Measurements from ENCODE around the gene MYLIP. TPM values are rescaled to one million over a fixed set of nuclear protein-coding genes. Genes with fewer than 3 reads are reported as not detected.

Gene MYLIP
- total and polyA plus RNA-seq, 2 donors (not counting 1 experiment from before 2014, with no cell fraction given), result 2.5 to 7.6 TPM

DNA sequence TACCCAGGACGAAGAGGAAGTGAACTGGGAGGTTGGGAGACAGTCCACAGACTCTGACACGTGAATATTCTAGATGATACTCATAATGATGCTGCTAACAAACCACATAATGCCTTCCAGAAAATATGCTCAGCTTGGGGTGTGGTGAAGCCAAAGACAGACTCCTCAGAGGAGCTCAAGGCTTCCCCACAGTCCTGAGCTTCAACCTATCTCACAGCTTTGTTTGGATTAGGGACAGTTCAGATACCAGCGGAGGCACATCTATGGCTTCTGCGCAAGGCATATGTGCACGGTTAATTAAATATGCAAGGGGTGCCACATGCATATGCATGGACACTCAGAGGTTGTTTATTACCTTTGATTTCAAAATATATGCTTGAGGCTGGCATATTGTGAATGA lies 30.7 kb upstream of the MYLIP start:
- Histone ChIP-seq H3K79me2 (ENCODE audit: control insufficient read depth, insufficient read depth, low read length) (no peaks in the 10 kb centered on the region), H2AFZ (ENCODE audit: low read length) (no peak overlapping the region), H3K27ac (ENCODE audit: insufficient read depth, low read length) (no peak overlapping the region), H3K4me3 (replicated peaks in 1 of 4; ENCODE audit: control extremely low read depth in 1 of 4, insufficient read depth in 1 of 4, low read depth in 3 of 4, low read length in 4 of 4) (no peak overlapping the region), H3K4me2 (ENCODE audit: extremely low read depth, insufficient read depth, low read length) (no peak overlapping the region), H3K4me1 (ENCODE audit: control insufficient read depth, extremely low read depth, insufficient read depth, low read length) (no peaks in the 10 kb centered on the region), H3K36me3 (ENCODE audit: control insufficient read depth, insufficient read depth, low read length) (no peaks in the 10 kb centered on the region), H3K27me3 (ENCODE audit: control insufficient read depth, insufficient read depth, low read length) (no peaks in the 10 kb centered on the region), H3K9ac (ENCODE audit: insufficient read depth, low read length) (no peak overlapping the region), H3K9me3 (ENCODE audit: control insufficient read depth, insufficient read depth, low read depth, low read length) (no peaks in the 10 kb centered on the region), H4K20me1 (ENCODE audit: control insufficient read depth, extremely low read depth, insufficient read depth, low read length) (no peaks in the 10 kb centered on the region)
- no peak for TF ChIP-seq CTCF (conservative IDR thresholded peaks at IDR 0.05 in 1 of 2, IDR thresholded peaks at IDR 0.05 in 1 of 2; ENCODE audit: low read depth in 1 of 2, low read length in 2 of 2)
- TF ChIP-seq EZH2 (IDR thresholded peaks at IDR 0.05; ENCODE audit: low read length, missing control alignments), result no peak
- no peak for DNase-seq (ENCODE audit: low read depth in 2 of 2)

DNA sequence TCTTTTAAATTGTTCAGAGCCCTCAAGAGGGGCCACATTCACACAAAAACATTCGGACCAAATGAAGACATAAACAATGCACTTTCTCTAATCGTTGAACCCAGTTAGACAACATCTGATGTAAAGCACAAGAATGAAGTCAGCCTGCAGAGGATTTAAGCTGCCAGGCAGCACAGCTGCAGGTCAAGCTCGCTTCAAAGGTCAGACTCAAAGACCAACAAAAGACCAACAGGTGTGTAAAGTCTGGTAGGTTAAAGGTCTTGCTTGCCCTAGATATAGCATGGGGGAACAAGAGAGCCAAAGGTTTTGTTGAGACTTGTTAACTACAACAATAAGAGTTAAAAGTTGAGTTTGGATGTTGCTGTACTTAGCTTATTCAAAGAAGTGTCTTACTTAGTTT lies 26.7 kb upstream of the MYLIP start:
- Histone ChIP-seq H3K4me1 (ENCODE audit: control insufficient read depth, extremely low read depth, insufficient read depth, low read length) (no peaks in the 10 kb centered on the region), H3K4me2 (ENCODE audit: extremely low read depth, insufficient read depth, low read length) (no peak overlapping the region), H4K20me1 (ENCODE audit: control insufficient read depth, extremely low read depth, insufficient read depth, low read length) (no peaks in the 10 kb centered on the region), H3K27ac (ENCODE audit: insufficient read depth, low read length) (no peak overlapping the region), H3K9me3 (ENCODE audit: control insufficient read depth, insufficient read depth, low read depth, low read length) (no peaks in the 10 kb centered on the region), H3K36me3 (ENCODE audit: control insufficient read depth, insufficient read depth, low read length) (no peaks in the 10 kb centered on the region), H2AFZ (ENCODE audit: low read length) (no peak overlapping the region), H3K9ac (ENCODE audit: insufficient read depth, low read length) (no peak overlapping the region), H3K27me3 (ENCODE audit: control insufficient read depth, insufficient read depth, low read length) (no peaks in the 10 kb centered on the region), H3K4me3 (replicated peaks in 1 of 4; ENCODE audit: control extremely low read depth in 1 of 4, insufficient read depth in 1 of 4, low read depth in 3 of 4, low read length in 4 of 4) (no peak overlapping the region), H3K79me2 (ENCODE audit: control insufficient read depth, insufficient read depth, low read length) (no peaks in the 10 kb centered on the region)
- TF ChIP-seq CTCF (conservative IDR thresholded peaks at IDR 0.05 in 1 of 2, IDR thresholded peaks at IDR 0.05 in 1 of 2; ENCODE audit: low read depth in 1 of 2, low read length in 2 of 2) (no peak), EZH2 (IDR thresholded peaks at IDR 0.05; ENCODE audit: low read length, missing control alignments) (no peak)
- DNase-seq (ENCODE audit: low read depth in 2 of 2), result no peak

- Histone ChIP-seq H4K20me1 (ENCODE audit: control insufficient read depth, extremely low read depth, insufficient read depth, low read length) (no peaks in the 10 kb centered on the region), H3K9me3 (ENCODE audit: control insufficient read depth, insufficient read depth, low read depth, low read length) (no peaks in the 10 kb centered on the region), H3K4me3 (replicated peaks in 1 of 4; ENCODE audit: control extremely low read depth in 1 of 4, insufficient read depth in 1 of 4, low read depth in 3 of 4, low read length in 4 of 4) (no peak overlapping the region), H3K9ac (ENCODE audit: insufficient read depth, low read length) (no peak overlapping the region), H3K79me2 (ENCODE audit: control insufficient read depth, insufficient read depth, low read length) (no peaks in the 10 kb centered on the region), H3K27ac (ENCODE audit: insufficient read depth, low read length) (no peak overlapping the region), H3K27me3 (ENCODE audit: control insufficient read depth, insufficient read depth, low read length) (no peaks in the 10 kb centered on the region), H2AFZ (ENCODE audit: low read length) (no peak overlapping the region), H3K4me2 (ENCODE audit: extremely low read depth, insufficient read depth, low read length) (no peak overlapping the region), H3K36me3 (ENCODE audit: control insufficient read depth, insufficient read depth, low read length) (no peaks in the 10 kb centered on the region), H3K4me1 (ENCODE audit: control insufficient read depth, extremely low read depth, insufficient read depth, low read length) (no peaks in the 10 kb centered on the region)
- TF ChIP-seq EZH2 (IDR thresholded peaks at IDR 0.05; ENCODE audit: low read length, missing control alignments) (no peak), CTCF (conservative IDR thresholded peaks at IDR 0.05 in 1 of 2, IDR thresholded peaks at IDR 0.05 in 1 of 2; ENCODE audit: low read depth in 1 of 2, low read length in 2 of 2) (no peak)
- DNase-seq (ENCODE audit: low read depth in 2 of 2), result no peak
Measured at GRCh38 chr6:16103722-16104121, 25.2 kb upstream of the MYLIP start.

All from fibroblast of lung (primary cell).